Measurements from ENCODE around the gene MRPL55. TPM values are rescaled to one million over a fixed set of nuclear protein-coding genes. Genes with fewer than 3 reads are reported as not detected.

MRPL55 gene
- total and polyA plus RNA-seq, 2 of the 13 experiments (the other 11 are each of a cell fraction or from before 2014, with no cell fraction given): 58.6 to 92.9 TPM

DNA sequence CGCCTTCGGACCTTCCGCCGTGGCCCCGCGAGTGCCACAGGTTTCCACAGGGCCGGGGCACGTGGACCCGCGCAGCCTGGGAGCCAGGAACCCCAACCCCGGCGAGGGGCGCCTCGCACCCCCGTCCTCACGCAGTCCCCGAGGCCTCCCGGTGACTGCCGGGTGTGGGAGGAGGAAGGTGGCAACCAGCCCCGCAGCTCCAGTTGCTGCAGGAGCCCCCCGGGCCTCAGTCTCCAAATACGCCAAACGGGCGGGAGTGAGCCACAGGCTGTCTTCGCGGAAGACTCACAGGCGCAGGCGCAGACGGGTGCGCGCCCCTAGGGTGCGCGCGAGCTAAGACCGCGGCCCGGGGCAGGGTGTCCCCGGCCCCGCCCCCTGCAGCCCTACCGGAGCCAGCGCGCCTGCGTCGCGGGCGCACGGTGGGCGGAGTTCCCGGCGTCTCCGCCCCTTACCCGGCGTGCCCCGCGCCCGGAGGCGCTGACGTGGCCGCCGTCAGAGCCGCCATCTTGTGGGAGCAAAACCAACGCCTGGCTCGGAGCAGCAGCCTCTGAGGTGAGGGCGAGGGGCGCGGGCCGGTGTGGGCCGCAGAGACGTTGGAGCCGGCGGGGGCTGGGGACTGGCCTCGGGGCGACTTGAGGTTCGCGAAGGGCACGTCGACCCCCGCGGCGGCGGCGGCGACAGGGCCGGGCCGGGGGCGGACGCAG, 26.7 kb downstream of the MRPL55 start, which contains the start of gene ARF1 (continued):
- TF ChIP-seq MED13 (CRISPR knock-in tag; IDR thresholded peaks at IDR 0.05) (0 out of 2 replicates have a peak, but pooled peaks have one; percentile 20), SP140L (CRISPR knock-in tag; IDR thresholded peaks at IDR 0.05; ENCODE audit: borderline replicate concordance) (no peak), SOX13 (IDR thresholded peaks at IDR 0.05) (no peak), SOX13 (CRISPR knock-in tag; conservative IDR thresholded peaks at IDR 0.05 in 1 of 2, IDR thresholded peaks at IDR 0.05 in 1 of 2) (0 out of 4 replicates have a peak, but pooled peaks of 1 of the 2 experiments have one; percentile 5), MTA1 (CRISPR knock-in tag; IDR thresholded peaks at IDR 0.05; ENCODE audit: borderline replicate concordance) (no peak; the same call in 1 of the 2 replicates), SCMH1 (CRISPR knock-in tag; IDR thresholded peaks at IDR 0.05; ENCODE audit: borderline replicate concordance) (no peak), CENPT (CRISPR knock-in tag; IDR thresholded peaks at IDR 0.05; ENCODE audit: low read depth) (no peak; the same call in 1 of the 2 replicates), DR1 (CRISPR knock-in tag; IDR thresholded peaks at IDR 0.05) (no peak)
- TF ChIP-seq, protein P1, sequence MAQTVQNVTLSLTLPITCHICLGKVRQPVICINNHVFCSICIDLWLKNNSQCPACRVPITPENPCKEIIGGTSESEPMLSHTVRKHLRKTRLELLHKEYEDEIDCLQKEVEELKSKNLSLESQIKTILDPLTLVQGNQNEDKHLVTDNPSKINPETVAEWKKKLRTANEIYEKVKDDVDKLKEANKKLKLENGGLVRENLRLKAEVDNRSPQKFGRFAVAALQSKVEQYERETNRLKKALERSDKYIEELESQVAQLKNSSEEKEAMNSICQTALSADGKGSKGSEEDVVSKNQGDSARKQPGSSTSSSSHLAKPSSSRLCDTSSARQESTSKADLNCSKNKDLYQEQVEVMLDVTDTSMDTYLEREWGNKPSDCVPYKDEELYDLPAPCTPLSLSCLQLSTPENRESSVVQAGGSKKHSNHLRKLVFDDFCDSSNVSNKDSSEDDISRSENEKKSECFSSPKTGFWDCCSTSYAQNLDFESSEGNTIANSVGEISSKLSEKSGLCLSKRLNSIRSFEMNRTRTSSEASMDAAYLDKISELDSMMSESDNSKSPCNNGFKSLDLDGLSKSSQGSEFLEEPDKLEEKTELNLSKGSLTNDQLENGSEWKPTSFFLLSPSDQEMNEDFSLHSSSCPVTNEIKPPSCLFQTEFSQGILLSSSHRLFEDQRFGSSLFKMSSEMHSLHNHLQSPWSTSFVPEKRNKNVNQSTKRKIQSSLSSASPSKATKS (CRISPR knock-in tag; IDR thresholded peaks at IDR 0.05): no peak
- TF ChIP-seq, protein P2, sequence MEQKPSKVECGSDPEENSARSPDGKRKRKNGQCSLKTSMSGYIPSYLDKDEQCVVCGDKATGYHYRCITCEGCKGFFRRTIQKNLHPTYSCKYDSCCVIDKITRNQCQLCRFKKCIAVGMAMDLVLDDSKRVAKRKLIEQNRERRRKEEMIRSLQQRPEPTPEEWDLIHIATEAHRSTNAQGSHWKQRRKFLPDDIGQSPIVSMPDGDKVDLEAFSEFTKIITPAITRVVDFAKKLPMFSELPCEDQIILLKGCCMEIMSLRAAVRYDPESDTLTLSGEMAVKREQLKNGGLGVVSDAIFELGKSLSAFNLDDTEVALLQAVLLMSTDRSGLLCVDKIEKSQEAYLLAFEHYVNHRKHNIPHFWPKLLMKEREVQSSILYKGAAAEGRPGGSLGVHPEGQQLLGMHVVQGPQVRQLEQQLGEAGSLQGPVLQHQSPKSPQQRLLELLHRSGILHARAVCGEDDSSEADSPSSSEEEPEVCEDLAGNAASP (CRISPR knock-in tag; IDR thresholded peaks at IDR 0.05; ENCODE audit: borderline replicate concordance): no peak; the same call in 1 of the 2 replicates
- TF ChIP-seq, protein P3, sequence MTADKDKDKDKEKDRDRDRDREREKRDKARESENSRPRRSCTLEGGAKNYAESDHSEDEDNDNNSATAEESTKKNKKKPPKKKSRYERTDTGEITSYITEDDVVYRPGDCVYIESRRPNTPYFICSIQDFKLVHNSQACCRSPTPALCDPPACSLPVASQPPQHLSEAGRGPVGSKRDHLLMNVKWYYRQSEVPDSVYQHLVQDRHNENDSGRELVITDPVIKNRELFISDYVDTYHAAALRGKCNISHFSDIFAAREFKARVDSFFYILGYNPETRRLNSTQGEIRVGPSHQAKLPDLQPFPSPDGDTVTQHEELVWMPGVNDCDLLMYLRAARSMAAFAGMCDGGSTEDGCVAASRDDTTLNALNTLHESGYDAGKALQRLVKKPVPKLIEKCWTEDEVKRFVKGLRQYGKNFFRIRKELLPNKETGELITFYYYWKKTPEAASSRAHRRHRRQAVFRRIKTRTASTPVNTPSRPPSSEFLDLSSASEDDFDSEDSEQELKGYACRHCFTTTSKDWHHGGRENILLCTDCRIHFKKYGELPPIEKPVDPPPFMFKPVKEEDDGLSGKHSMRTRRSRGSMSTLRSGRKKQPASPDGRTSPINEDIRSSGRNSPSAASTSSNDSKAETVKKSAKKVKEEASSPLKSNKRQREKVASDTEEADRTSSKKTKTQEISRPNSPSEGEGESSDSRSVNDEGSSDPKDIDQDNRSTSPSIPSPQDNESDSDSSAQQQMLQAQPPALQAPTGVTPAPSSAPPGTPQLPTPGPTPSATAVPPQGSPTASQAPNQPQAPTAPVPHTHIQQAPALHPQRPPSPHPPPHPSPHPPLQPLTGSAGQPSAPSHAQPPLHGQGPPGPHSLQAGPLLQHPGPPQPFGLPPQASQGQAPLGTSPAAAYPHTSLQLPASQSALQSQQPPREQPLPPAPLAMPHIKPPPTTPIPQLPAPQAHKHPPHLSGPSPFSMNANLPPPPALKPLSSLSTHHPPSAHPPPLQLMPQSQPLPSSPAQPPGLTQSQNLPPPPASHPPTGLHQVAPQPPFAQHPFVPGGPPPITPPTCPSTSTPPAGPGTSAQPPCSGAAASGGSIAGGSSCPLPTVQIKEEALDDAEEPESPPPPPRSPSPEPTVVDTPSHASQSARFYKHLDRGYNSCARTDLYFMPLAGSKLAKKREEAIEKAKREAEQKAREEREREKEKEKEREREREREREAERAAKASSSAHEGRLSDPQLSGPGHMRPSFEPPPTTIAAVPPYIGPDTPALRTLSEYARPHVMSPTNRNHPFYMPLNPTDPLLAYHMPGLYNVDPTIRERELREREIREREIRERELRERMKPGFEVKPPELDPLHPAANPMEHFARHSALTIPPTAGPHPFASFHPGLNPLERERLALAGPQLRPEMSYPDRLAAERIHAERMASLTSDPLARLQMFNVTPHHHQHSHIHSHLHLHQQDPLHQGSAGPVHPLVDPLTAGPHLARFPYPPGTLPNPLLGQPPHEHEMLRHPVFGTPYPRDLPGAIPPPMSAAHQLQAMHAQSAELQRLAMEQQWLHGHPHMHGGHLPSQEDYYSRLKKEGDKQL (CRISPR knock-in tag; IDR thresholded peaks at IDR 0.05; ENCODE audit: low read depth): no peak
- TF ChIP-seq, protein P4, sequence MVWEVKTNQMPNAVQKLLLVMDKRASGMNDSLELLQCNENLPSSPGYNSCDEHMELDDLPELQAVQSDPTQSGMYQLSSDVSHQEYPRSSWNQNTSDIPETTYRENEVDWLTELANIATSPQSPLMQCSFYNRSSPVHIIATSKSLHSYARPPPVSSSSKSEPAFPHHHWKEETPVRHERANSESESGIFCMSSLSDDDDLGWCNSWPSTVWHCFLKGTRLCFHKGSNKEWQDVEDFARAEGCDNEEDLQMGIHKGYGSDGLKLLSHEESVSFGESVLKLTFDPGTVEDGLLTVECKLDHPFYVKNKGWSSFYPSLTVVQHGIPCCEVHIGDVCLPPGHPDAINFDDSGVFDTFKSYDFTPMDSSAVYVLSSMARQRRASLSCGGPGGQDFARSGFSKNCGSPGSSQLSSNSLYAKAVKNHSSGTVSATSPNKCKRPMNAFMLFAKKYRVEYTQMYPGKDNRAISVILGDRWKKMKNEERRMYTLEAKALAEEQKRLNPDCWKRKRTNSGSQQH (CRISPR knock-in tag; IDR thresholded peaks at IDR 0.05; ENCODE audit: low read depth): no peak
- TF ChIP-seq, protein P5, sequence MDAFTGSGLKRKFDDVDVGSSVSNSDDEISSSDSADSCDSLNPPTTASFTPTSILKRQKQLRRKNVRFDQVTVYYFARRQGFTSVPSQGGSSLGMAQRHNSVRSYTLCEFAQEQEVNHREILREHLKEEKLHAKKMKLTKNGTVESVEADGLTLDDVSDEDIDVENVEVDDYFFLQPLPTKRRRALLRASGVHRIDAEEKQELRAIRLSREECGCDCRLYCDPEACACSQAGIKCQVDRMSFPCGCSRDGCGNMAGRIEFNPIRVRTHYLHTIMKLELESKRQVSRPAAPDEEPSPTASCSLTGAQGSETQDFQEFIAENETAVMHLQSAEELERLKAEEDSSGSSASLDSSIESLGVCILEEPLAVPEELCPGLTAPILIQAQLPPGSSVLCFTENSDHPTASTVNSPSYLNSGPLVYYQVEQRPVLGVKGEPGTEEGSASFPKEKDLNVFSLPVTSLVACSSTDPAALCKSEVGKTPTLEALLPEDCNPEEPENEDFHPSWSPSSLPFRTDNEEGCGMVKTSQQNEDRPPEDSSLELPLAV (CRISPR knock-in tag; conservative IDR thresholded peaks at IDR 0.05; ENCODE audit: low read depth): peak; percentile 73; the same call in 1 of the 2 replicates

Data from HepG2 (cell line).